Neuronal stem cell (in vitro differentiated cells): ENCODE measurements around the gene ADGRG2.

Experiments
- DNase-seq: peaks from one replicate; pipeline ENCODE4 v3.0.0-alpha.2; 2013; ENCODE audit warnings: low spot score
- H2AFZ ChIP-seq: one replicate; pipeline ENCODE4 v1.6.1; 2013; ENCODE audit warnings: mild to moderate bottlenecking, low read length, inconsistent platforms
- H2AK5ac ChIP-seq: 2 replicates; pipeline ENCODE4 v1.6.1; 2013; ENCODE audit warnings: low read depth, mild to moderate bottlenecking, inconsistent platforms, low read length, moderate library complexity, mixed read lengths
- H2BK120ac ChIP-seq: 2 replicates; pipeline ENCODE4 v1.6.1; 2013; ENCODE audit warnings: low read depth, mild to moderate bottlenecking, inconsistent platforms, low read length, moderate library complexity, mixed read lengths
- H2BK12ac ChIP-seq: one replicate; pipeline ENCODE4 v1.6.1; 2013; ENCODE audit warnings: low read length, inconsistent platforms
- H2BK15ac ChIP-seq: 2 replicates; pipeline ENCODE4 v1.6.1; 2013; ENCODE audit warnings: mild to moderate bottlenecking, low read length, inconsistent platforms, mixed read lengths
- H2BK5ac ChIP-seq: one replicate; pipeline ENCODE4 v1.6.1; 2013; ENCODE audit warnings: inconsistent platforms, mild to moderate bottlenecking, low read length, moderate library complexity
- H3K14ac ChIP-seq: one replicate; pipeline ENCODE4 v1.6.1; 2013; ENCODE audit warnings: low read length, inconsistent platforms
- H3K18ac ChIP-seq: 2 replicates; pipeline ENCODE4 v1.6.1; 2013; ENCODE audit warnings: low read length, inconsistent platforms
- H3K23ac ChIP-seq: 2 replicates; pipeline ENCODE4 v1.6.1; 2013; ENCODE audit warnings: low read depth, mild to moderate bottlenecking, mixed read lengths, low read length, inconsistent platforms; ENCODE audit not compliant: poor library complexity
- H3K27ac ChIP-seq: replicated peaks from 3 replicates; pipeline ENCODE4 v1.5.1; 2013; ENCODE audit warnings: low read length, inconsistent platforms
- H3K27me3 ChIP-seq, 3 experiments: 2 replicates each; pipeline ENCODE4 v1.6.1; 2013; ENCODE audit warnings: low read length in 3 of 3, mild to moderate bottlenecking in 2 of 3, inconsistent platforms in 1 of 3, low read depth in 1 of 3, mixed read lengths in 1 of 3, moderate library complexity in 1 of 3; ENCODE audit not compliant: control insufficient read depth in 3 of 3, insufficient read depth in 3 of 3
- H3K36me3 ChIP-seq, 2 donors: replicated peaks in 1 of 2; 2 replicates each; pipeline ENCODE4 v1.6.1; 2013; ENCODE audit warnings: low read length in 2 of 2; ENCODE audit not compliant: control insufficient read depth in 2 of 2, insufficient read depth in 2 of 2
- H3K4ac ChIP-seq: 2 replicates; pipeline ENCODE4 v1.6.1; 2013; ENCODE audit warnings: inconsistent platforms, mild to moderate bottlenecking, low read length, moderate library complexity
- H3K4me1 ChIP-seq, 2 donors: 1 replicate in 1 of 2; 2 replicates in 1 of 2; pipeline ENCODE4 v1.6.1; 2013; ENCODE audit warnings: low read length in 2 of 2, low read depth in 1 of 2; ENCODE audit not compliant: control insufficient read depth in 2 of 2, insufficient read depth in 1 of 2
- H3K4me2 ChIP-seq: one replicate; pipeline ENCODE4 v1.6.1; 2013; ENCODE audit warnings: mild to moderate bottlenecking, low read length, inconsistent platforms; ENCODE audit not compliant: insufficient read depth, poor library complexity, severe bottlenecking
- H3K4me3 ChIP-seq, 2 donors: 2 replicates each; pipeline ENCODE4 v1.5.1; 2013; ENCODE audit warnings: low read length in 2 of 2, mild to moderate bottlenecking in 2 of 2, inconsistent platforms in 1 of 2, moderate library complexity in 1 of 2
- H3K79me1 ChIP-seq: one replicate; pipeline ENCODE4 v1.6.1; 2013; ENCODE audit warnings: low read depth, mild to moderate bottlenecking, inconsistent platforms, low read length, moderate library complexity
- H3K9ac ChIP-seq: one replicate; pipeline ENCODE4 v1.6.1; 2013; ENCODE audit warnings: mild to moderate bottlenecking, low read depth, low read length, inconsistent platforms; ENCODE audit not compliant: poor library complexity
- H3K9me3 ChIP-seq, 2 donors: replicated peaks in 1 of 2; 2 replicates each; pipeline versions ENCODE3 to v1.6.1; 2013; ENCODE audit warnings: low read length in 2 of 2, mild to moderate bottlenecking in 2 of 2, inconsistent platforms in 1 of 2, low read depth in 1 of 2, mixed read lengths in 1 of 2, moderate library complexity in 1 of 2; ENCODE audit not compliant: control insufficient read depth in 2 of 2, insufficient read depth in 1 of 2
- H4K8ac ChIP-seq: one replicate; pipeline ENCODE4 v1.6.1; 2013; ENCODE audit warnings: low read depth, mild to moderate bottlenecking, inconsistent platforms, low read length, moderate library complexity
- H4K91ac ChIP-seq: one replicate; pipeline ENCODE4 v1.6.1; 2013; ENCODE audit warnings: low read length, low read depth, mild to moderate bottlenecking, inconsistent platforms; ENCODE audit not compliant: poor library complexity
- WGBS, 2 donors: extraction: QIAGEN DNeasy Blood & Tissue Kit; methylation state at CpG; one replicate each; pipeline ENCODE4 v1.1.7; 2013; ENCODE audit warnings: missing lambda C conversion rate in 2 of 2, mixed read lengths in 1 of 2; ENCODE audit not compliant: insufficient read length in 2 of 2, insufficient replicate concordance in 1 of 2; ENCODE audit errors: extremely low coverage in 2 of 2; 5-methylcytosine and 5-hydroxymethylcytosine counted together

Gene ADGRG2

DNA sequence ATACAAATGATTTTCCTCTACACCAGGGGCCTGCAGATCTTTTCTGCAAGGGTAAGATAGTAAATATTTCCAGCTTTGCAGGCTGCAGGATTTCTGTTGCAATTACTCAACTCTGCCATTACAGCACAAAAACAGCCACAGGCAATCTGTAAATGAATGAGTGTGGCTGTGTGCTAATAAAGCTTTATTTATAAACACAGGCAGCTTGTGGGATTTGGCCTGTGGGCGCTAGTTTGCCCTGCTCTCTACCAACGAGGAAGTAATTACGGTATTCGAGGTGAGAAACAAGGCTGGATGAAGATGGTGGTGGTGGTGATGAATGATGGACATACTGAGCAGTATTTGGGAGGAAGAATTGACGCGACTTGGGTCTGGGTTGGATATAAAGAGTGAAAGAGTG, 30.7 kb downstream of the ADGRG2 start:
- no peak overlapping the region for H3K9ac ChIP-seq
- H2AK5ac ChIP-seq, result no peak overlapping the region
- H2BK5ac ChIP-seq, result no peak overlapping the region
- no peak overlapping the region for H3K27ac ChIP-seq
- no peak overlapping the region for H4K8ac ChIP-seq
- H3K4me3 ChIP-seq, result no peak overlapping the region
- no peak overlapping the region for H3K18ac ChIP-seq
- no peak overlapping the region for H4K91ac ChIP-seq
- no peak overlapping the region for H3K14ac ChIP-seq
- no peak overlapping the region for H3K4ac ChIP-seq
- peaks cover 0 to 4% (median 0%) of the 10 kb centered on the region in 3 experiments for H3K27me3 ChIP-seq
- H3K4me2 ChIP-seq, result no peak overlapping the region
- no peak overlapping the region for H2BK15ac ChIP-seq
- no peak overlapping the region for H2BK120ac ChIP-seq
- no peaks in the 10 kb centered on the region for H3K79me1 ChIP-seq
- H3K4me1 ChIP-seq, result no peaks in the 10 kb centered on the region
- no peak overlapping the region for H3K23ac ChIP-seq
- WGBS, 2 donors, result no CpG with 5 or more reads among the region's 6 CpGs
- H3K9me3 ChIP-seq, result peaks cover 0 to 4% of the 10 kb centered on the region in 2 donors
- no peak for DNase-seq
- no peak overlapping the region for H2BK12ac ChIP-seq
- H2AFZ ChIP-seq, result no peak overlapping the region
- H3K36me3 ChIP-seq, result no peaks in the 10 kb centered on the region

DNA sequence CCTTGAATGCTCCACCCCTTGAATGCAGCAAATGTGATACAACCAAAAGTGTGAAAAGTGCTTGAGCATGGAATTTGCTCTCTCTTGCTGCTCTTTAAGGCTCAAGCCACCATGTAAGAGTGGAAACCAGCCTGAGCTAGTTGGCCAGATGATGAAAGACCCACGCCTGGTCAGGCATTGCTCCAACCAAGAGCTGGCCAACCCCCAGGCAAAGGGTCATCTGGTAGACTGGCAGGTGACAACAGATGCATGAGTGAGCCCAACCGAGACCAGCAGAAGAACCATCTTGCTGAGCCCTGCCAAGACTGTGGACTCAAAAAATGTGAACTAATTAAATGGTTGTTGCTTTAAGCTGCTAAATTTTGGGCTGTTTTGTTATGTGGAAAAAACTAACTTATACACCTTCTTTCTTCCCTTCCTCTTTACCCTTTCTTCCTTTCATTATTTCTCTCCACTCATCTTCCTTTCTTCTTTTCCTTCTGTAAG, 32.7 kb downstream of the ADGRG2 start:
- H3K14ac ChIP-seq, result no peak overlapping the region
- peaks cover 0 to 4% of the 10 kb centered on the region in 2 donors for H3K9me3 ChIP-seq

GRCh38 chrX:19086102-19086772, 36.0 kb downstream of the ADGRG2 start:
- no peaks in the 10 kb centered on the region for H3K4me1 ChIP-seq
- H4K91ac ChIP-seq, result no peak overlapping the region
- no peak overlapping the region for H2BK120ac ChIP-seq
- H3K9ac ChIP-seq, result no peak overlapping the region
- no peak overlapping the region for H3K4me3 ChIP-seq
- WGBS, 2 donors, result no CpG with 5 or more reads among the region's 8 CpGs
- H3K27ac ChIP-seq, result no peak overlapping the region
- H3K4me2 ChIP-seq, result no peak overlapping the region
- no peak overlapping the region for H2BK5ac ChIP-seq
- no peak overlapping the region for H2BK15ac ChIP-seq
- no peak overlapping the region for H2AFZ ChIP-seq
- no peak overlapping the region for H3K23ac ChIP-seq
- H3K14ac ChIP-seq, result no peak overlapping the region
- H3K36me3 ChIP-seq, result no peaks in the 10 kb centered on the region
- no peaks in the 10 kb centered on the region for H3K79me1 ChIP-seq
- H3K18ac ChIP-seq, result no peak overlapping the region
- no peak overlapping the region for H2AK5ac ChIP-seq
- no peak overlapping the region for H3K4ac ChIP-seq
- H3K27me3 ChIP-seq, result peaks cover 0 to 4% (median 0%) of the 10 kb centered on the region in 3 experiments
- H4K8ac ChIP-seq, result no peak overlapping the region
- no peak overlapping the region for H2BK12ac ChIP-seq
- no peak for DNase-seq
- H3K9me3 ChIP-seq, result peaks cover 0 to 4% of the 10 kb centered on the region in 2 donors

More for the DNA sequence above, 32.7 kb downstream of the ADGRG2 start:
- Histone ChIP-seq H3K4me2 (no peak overlapping the region), H3K79me1 (no peaks in the 10 kb centered on the region), H3K27ac (no peak overlapping the region), H2BK12ac (no peak overlapping the region), H3K4me1 (no peaks in the 10 kb centered on the region), H3K27me3 (peaks cover 0 to 4% (median 0%) of the 10 kb centered on the region in 3 experiments), H3K9ac (no peak overlapping the region), H4K8ac (no peak overlapping the region), H2AFZ (no peak overlapping the region), H3K36me3 (no peaks in the 10 kb centered on the region), H2AK5ac (no peak overlapping the region), H3K4me3 (no peak overlapping the region), H2BK5ac (no peak overlapping the region), H3K4ac (no peak overlapping the region), H2BK120ac (no peak overlapping the region), H3K18ac (no peak overlapping the region), H4K91ac (no peak overlapping the region), H3K23ac (no peak overlapping the region), H2BK15ac (no peak overlapping the region)
- no peak for DNase-seq
- no CpG with 5 or more reads among the region's 2 CpGs for WGBS, 2 donors

DNA sequence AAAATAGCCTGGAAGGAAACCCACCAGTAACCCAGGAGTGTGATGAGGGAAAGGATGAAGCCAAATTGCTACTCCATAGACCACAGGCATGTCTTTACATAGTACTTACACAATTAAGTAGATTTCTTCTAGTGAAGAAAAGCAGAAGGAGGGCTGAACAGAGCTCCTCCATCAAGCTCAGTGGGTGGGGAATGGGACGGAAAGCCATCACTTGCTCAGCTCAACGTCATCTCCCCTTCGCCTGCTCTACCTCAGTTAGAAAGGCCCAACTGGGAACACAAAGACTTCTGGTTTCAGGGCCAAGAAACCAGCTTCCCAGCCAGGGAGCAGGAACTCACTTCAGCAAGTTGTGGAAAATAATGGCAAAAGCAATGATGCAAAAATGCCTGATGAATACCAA, 36.6 kb downstream of the ADGRG2 start:
- H3K9ac ChIP-seq, result no peak overlapping the region
- H2BK5ac ChIP-seq, result no peak overlapping the region
- H2AFZ ChIP-seq, result no peak overlapping the region
- H3K9me3 ChIP-seq, result peaks cover 0 to 3% of the 10 kb centered on the region in 2 donors
- H3K79me1 ChIP-seq, result no peaks in the 10 kb centered on the region
- no peak overlapping the region for H2BK12ac ChIP-seq
- H3K4ac ChIP-seq, result no peak overlapping the region
- no peak overlapping the region for H3K18ac ChIP-seq
- H3K4me2 ChIP-seq, result no peak overlapping the region
- H2AK5ac ChIP-seq, result no peak overlapping the region
- H3K4me3 ChIP-seq, result no peak overlapping the region
- WGBS, 2 donors, result no CpG with 5 or more reads among the region's 3 CpGs
- no peaks in the 10 kb centered on the region for H3K36me3 ChIP-seq
- no peak overlapping the region for H3K27ac ChIP-seq
- H3K27me3 ChIP-seq, result no peaks in the 10 kb centered on the region
- DNase-seq, result no peak
- no peak overlapping the region for H4K8ac ChIP-seq
- H3K14ac ChIP-seq, result no peak overlapping the region
- H3K4me1 ChIP-seq, result no peaks in the 10 kb centered on the region
- no peak overlapping the region for H4K91ac ChIP-seq
- H2BK120ac ChIP-seq, result no peak overlapping the region
- H2BK15ac ChIP-seq, result no peak overlapping the region
- H3K23ac ChIP-seq, result no peak overlapping the region
